HPDE6-E6E7 (cell line): ENCODE results near the gene MED12L.

ENCODE experiments used
- DNase-seq: peaks from one replicate; pipeline ENCODE4 v3.0.0; 2011; ENCODE audit warnings: missing footprints; ENCODE audit errors: extremely low spot score

The MED12L gene

DNA sequence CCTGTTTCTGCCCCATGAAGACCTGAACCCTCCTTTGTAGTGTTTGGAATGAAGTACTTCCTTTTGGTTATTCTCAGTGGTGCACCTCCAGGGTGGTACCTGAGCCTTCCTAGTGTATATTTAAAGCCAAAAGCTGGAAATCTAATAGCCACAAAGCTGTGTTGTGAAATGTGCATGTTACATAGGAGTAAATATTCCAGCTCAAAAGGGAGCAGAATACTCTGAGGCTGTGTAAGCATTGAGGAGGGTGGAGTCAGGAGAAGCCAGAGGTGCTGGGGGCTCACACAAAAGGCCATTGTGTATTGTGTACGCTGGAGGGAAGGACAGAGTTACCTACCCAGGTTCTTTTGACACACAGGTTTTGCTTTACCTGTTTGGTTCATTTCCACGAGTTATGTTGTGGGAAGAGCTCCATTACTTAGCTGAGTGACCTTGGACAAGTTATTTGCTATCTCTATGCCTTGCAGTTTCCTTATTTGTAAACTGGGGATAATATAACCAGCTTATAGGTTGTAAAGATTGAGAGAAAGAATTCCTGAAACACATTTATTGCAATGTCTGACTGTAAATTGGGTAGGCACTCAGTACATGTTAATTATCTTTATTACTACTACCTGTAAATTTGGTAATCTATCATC lies 92.9 kb downstream of the MED12L start:
- DNase-seq: no peak

DNA sequence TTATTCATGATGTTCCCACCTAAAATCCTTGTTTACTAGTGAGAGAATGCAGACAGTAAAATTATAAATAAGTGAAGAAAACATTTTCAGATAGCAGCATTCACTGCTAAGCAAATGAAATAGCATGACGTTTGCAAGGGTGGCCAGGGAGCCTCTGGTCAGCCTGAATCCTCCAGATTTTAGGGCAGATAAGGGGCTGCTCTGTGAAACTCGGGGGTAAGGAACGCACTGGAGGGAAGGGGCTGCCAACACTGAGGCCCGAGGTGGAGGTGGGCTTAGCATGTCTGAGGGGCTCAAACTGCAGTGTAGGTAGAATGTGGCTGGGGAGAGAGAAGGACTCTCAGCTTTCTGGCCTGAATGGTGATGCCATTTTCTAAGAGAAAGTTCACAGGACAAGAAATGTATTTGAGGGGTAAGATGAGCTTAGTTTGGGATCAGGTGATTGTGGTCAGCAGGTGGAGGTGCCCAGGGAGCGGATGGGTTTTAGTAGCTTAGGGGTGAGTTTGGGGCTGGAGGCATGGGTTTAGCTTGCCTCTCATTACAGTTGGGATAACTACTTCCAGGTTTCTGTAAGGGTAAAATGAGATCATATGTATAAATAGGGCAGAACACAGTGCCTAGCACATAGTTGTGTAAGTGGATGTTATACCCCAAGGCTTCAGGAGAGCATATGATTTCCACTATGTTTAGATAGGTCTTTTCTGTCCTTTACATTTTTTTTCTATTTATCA lies 97.0 kb downstream of the MED12L start:
- no peak for DNase-seq

DNA sequence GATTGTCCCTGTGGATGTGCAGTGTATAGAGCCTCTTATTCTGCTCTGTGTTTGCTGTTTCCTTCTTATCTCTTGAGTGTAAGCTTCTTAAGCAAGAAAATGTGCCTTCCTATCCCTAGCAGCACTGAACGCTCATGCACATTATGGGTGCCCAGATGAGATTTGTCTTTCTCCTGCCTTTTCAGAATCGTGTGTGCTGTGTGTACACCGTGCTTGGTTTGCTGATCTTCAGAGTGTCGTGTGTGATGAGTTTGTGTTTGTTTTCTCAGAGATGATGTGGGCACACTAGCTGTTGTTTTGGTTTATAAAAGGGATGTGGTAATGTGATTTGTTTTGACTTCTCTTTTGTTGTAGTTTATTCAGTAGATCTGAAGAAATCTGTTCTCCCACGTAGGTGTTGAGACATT lies 97.8 kb downstream of the MED12L start:
- no peak for DNase-seq

DNA sequence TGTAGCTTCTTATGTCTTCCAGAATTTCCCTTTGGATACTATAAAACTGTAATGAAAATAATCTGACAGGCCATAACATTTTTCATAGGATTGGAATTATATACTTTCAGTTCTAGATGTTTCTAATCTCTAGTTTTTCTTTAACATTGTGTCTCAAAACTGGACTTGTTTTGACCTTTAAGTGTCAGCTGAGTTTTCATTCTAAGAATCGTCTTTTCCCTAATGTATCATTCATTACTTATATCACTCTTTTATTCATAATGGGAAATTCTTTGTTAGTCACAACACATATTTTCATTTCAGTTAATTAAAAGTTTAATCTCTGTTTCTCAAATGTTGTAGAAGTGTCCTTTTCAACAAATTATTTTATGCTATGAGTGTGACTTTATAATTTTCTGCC lies 105.6 kb downstream of the MED12L start:
- DNase-seq: no peak

DNA sequence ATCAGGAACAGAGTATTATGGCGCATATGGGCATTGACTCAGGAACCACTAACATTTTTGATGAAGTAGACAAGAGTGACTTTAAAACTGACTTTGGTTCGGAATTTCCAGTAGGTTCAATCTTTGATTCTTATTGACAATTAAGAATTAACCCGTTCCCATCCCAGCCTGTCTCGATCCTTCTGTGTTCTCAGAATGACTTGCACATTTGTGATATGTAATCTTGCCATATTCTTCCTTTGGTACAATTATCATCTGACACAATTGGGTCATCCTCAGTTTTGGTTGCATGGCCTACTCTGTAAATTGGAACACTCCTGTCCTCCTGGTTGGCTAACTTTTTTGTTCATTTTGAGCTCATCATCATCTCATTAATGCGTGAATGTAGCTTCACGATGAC lies 107.1 kb downstream of the MED12L start:
- no peak for DNase-seq

DNA sequence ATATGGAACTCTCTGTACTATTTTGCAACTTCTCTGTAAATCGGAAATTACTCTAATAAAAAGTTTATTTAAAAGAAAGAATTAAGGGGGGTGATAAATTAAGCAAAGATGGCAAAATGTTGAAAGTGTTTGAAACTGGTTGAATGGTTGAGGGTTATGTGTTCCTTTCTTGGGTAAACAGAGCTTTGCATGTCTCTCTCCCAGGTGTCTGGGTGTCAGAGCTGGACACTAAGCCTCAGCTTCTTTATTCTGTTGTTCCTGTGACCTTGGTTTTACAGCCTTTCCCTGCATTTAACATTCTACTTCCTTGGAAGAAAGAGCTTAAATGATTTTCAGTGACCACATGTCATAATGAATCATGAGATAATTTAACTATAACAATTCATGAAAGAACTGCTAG lies 110.4 kb downstream of the MED12L start:
- no peak for DNase-seq

DNA sequence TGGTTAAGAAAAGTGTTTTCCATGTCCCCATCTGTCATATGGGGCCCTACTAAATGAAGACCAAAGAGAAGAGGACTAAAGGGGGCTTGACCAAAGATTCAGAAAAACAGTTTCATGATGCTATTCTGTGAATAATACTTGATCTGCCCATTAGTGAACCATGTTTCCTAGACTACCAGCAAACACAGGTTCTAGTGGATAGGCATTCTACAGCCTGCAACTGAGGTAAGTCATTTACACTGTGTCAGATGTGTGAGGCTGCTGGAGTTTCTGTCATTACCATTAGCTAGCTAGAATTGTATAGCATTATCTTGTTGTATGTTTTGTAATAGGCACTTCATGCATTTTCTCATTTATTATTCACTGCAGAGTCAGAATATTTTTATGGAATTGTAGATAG lies 111.0 kb downstream of the MED12L start:
- no peak for DNase-seq

DNA sequence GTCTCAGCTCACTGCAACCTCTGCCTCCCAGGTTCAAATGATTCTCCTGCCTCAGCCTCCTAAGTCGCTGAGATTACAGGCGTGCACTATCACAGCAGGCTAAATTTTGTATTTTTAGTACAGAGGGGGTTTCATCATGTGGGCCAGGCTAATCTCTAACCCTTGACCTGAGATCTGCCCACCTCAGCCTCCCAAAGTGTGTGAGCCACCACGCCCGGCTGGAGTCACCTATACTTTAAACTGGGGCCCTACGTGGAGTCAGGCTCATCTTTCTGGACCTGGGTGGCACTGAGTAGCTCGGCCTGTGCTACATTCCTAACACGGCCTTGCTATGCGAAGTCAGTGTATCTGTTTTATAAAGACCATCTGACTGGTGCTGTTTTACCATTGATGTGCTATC lies 111.8 kb downstream of the MED12L start:
- no peak for DNase-seq

DNA sequence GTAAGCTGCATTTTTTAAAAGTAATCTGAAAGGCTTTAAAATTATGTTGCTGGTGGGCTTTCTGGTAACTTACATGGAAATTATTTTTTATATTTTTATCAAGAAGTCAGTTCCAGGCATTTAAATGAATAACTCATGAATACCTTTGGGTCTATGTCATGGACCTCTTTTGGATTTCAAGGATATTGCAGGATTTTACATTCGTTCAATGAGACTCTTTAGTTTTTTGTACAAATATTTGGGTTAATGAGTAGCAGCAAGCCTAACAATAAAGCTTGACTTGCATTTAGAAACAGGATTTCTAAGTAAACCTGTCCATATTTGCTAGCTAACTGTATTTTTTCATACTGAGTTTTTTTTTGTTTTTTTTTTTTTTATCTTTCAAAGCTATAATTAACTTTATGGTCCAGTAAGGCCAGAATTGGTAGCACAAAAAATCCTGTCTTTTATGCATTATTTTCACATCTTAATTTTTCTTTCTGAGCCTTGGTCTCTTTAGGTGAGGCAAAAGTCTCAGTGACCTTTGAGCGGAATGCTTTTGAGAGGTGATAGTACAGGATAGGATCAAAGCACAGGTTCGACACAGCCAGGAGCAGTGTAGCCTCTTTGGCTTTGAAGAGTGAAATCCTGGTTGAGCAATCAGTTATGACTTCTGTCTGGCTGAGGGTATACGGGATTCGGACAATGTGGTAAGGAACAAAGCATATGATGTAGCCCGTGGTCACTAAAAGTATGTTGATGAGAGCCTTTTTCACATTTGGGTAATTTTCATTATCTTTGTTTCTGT lies 112.7 kb downstream of the MED12L start:
- DNase-seq: no peak

DNA sequence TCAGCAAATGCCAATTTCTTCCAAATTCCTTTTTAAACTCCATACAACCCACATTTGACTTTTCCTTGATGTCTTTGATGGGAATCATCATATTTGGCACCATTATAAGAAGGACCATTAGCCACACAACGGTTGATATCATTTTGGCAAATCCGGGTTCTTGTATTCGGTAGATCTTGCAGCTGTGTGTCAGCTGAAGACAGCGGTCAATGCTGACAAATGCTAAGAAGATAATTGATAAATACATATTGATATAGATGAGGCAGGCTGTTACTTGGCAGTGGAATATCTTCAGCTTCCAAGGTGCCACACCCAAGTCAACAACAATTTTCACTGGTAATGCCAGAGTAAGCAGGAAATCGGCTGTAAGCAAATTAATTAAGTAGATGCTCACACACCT lies 113.4 kb downstream of the MED12L start:
- DNase-seq: no peak

DNA sequence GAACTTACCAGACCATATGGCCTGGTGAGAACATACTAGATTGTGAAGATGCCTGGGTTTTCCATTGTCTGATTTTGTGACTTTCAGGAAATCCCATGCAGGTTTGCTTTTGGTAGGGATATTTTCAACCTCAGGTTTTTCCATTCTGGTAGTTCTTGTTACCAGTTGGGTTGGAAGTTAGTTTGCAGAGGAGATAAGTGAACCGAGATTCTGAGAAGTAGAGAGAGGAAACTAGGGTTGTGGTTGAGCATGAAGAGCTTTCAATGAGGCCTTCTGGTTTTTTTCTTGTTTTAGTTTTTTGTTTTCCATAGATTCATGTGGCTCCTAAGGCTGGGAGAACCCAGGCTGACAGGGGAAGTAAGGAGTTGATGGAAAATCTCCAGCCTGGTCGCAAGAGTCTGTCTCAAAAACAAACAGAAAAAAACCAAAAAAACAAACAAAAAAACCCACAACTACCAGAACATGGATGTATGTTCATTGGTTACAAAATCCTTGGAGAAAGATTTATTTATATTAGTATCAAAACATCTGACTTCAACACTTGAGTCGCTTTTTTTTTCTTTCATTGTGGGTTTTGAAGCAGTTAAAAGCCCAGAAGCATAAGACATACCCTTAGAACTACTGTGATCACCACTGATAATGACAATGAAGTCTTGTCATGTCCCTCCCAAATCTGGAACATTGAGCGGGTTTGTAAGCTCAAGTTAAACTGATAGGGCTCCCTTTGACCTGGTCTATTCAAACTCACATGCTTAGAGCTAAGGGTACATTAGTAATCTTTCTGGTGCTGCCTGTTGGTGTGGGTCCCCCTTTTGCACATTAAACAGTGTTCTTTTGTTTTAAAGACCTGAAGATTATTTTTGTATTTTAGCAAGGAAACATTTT lies 114.3 kb downstream of the MED12L start:
- DNase-seq: no peak

DNA sequence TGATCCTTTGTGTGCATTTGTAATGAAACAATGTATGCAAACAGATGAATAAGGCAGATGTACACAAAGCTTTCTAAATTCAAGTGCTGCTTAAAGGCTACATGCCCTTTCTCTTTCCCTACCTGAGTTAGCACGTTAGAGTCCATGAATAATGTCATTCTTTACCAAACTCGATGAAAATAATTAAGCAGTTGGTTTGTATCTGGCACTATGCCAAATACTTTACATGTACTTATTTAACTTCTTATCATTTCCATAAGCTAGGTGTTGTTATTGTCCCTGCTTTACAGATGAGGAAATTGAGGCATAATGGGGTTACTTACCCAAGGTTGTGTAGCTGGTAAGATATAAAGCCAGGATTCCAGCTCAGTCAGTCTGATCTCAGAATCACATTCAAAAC lies 115.1 kb downstream of the MED12L start:
- no peak for DNase-seq

DNA sequence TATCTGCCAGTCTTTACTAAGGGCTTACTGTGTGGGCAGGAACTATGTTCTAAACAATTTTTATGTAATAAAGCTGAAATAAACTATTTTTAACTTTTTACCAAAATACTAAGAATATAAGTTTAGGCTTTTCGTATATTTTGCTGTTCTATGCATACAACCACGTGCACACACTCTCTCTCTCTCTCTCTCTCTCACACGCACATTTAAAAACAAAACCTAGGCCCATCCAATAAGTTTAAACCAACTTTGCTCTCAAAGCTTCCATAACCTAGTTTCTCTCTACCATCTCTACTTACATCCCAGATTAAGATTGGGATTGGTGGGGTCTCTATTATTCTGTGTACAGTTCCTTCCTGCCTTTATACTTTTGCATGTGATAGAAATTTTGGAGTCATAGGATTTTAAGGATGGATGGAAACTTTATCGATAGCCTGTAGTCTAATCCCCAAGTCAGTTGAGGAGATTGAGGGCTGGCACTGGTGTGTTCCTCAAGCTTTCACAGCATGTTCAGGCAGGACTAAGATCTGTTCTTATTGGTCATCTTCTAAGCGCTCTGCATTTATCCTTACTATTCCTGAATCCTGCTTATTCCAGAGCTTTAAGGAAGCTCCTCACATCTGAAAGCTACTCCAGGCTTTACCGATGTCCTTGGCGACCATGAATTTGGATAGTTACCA lies 115.7 kb downstream of the MED12L start:
- DNase-seq: no peak

DNA sequence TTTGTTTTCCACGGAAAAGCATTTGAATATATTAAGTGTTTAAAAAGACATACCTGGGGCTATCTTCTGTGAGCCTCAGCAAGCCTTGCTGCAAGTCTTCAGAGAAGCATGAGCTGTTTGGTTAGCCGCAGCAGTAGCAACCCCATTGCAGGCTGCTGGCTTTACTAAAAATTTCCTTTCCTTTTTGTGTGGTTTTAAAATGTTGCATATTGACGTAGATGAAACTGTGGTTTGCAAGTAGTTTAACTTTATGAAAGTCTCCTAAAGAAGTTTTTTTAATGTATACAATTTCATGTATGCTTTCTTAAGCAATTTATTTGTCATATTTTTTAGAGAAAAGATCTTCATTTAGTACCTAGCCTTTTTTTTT lies 117.6 kb downstream of the MED12L start, which contains the start of gene GPR171:
TSS of gene GPR171 (minus strand) at position 166 of the 370 bp plus-strand sequence. CDS start 3,830 bp downstream, outside the sequence.
- no peak for DNase-seq

DNA sequence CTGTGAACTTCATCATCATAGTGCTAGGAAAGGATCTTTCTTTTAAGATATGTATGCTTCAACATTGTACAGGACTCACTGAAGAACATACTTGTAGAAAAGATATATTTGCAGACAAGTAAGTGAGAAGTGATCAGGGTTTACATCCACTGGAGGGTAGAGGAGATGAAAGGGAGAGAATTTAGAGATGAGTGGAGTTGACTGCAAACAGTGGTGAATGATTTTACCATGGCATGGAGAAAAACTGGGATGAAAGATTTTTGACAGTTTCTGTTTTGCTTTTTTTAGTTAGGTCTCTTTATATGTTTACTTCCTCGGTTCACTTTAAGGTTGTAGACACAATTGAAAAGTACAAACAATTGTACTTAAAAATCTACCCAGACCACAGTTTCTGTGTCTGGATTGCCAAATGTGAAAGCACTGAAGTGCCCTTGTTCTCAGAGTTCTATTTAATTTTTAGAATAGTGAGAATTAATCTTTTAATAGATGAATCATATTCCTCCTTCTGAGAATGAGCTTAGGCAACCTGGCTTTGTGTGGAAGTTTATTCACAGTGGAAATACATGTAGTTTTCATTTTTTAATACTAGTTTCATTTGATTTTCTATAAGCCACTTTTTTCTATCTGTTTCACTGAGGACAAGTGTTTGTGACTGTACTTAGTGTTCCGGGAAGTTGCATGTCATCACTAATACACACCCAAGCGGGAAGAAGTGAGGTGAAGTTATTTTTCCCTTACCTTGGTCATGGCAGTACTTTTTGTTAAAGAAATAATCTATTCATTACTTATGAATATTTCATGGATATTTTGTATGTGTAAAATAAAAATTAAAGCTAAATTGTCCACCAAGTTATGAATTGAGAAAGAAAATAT lies 119.3 kb downstream of the MED12L start:
- DNase-seq: no peak

DNA sequence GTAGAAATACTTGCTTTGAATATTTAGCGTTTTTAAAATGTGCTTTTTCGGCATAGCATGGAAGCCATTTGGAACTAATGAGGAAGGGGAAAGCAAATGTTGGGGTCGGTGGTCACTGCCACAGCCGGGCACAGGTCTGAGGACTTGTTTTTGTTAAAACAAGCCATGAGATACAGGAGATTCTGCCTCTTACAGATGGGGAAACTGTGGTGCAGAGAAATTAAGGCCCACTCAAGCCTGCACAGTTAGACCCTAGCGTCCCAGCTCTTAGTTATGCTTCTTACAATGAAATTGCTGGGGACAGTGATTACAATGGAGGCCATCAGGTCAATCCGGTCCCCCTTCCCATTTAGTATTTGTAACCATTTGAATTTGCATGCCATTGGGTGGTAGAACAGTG lies 120.0 kb downstream of the MED12L start:
- DNase-seq: no peak

DNA sequence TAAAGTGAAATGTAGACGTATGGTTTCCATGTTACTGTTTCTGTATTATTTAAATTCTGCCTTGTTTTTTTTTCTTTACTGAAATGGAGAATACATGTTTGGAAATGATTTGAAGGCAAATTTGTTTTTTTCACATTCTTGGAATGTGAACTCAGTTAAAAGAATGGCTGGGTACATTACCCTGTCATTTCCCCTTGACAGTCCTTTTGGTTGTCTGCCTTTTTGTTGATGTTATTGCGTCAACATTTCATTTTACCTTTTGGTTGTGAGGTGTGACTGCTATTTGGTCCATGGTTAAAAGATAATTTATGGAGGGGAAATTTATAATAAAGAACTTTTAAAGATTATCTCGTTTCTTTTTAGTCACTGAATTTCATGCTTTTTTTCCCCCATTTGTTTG lies 120.7 kb downstream of the MED12L start:
- DNase-seq: no peak

DNA sequence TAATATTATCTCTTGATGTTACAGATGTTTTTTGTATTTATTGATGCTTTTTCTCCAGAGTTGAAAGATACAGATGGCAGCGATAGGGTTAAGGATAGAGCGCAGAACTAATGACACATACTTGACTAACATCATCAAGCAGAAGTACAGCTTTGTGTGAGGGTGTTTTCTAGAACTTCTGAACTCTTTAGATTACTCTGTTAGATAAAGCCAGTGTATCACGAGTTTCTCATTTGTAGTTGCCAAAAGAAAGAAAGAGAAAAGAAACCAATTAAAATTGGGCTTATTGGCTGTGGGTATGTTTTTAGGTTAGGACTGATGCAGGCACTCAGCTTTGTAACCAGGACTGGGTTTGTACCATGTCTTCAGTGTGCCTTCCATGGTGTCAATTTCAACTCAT lies 124.2 kb downstream of the MED12L start:
- DNase-seq: no peak

DNA sequence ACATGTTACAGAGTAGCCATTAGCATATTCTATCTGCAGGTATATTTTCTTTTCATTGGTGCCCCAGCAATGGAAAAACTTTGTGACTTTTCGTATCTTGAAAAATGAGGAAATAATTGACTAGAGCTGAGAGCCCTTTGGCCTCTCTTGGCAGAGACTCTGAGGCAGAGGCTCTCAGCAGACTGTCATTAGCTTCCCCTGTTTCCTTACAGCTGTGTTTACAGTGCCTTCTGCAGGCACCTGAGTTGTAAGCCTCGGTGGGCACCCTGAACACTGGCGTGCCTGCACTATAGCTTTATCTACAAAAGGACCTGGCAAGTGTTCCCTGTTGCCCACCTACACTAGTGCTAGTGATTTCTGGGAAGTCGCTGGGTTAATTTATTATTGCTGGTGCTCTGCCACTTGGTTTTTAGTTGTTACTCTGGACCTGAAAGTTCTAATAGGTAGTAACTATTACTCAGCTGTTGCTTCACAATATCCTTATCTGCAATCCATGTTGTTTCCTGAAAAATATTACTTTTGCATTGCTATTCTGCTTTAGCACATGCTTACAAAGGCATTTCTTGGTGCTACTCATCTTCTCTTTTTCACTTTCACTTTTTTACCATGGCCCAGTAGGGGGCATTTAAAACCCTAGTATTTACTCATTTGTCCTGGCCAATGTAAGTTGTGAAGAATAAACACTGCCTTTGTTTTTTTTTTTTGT lies 125.4 kb downstream of the MED12L start:
- DNase-seq: no peak

DNA sequence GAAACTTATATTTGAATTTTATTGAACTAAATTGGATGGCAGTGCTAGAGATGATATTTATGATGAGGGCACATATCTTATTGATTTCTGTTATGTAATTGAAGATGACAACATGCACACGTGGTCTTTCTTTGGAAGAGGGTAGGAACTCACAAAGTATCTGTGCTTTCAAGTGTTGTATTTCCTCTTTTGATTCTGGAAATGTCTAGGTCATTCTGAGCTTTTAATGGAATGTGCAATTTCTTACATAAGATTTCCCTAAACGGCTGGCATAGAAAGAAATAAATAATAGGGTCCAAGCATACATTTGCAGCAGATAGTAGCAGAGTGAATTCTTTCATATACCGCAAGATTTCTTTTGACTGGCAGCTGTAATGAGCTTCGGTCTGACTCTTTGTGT lies 127.7 kb downstream of the MED12L start:
- no peak for DNase-seq
